ENCODE results near the gene HOXD3. TPM values are rescaled to one million over a fixed set of nuclear protein-coding genes. Genes with fewer than 3 reads are reported as not detected.

Gene HOXD3
- total RNA-seq, 2 experiments from 2014 or later: not detected

GRCh38 chr2:176188774-176189680 is 31.9 kb downstream of the HOXD3 start:
- Mint-ChIP-seq H3K27ac (no peak overlapping the region), H3K4me1 (peaks cover 10% of the 10 kb centered on the region), H3K36me3 (no peaks in the 10 kb centered on the region), H3K27me3 (peaks cover 85% of the 10 kb centered on the region), H3K9me3 (no peaks in the 10 kb centered on the region), H3K4me3 (peak overlapping the region; percentile 55)
- peak; percentile 31 for ATAC-seq (ENCODE audit: low read depth)
- POLR2A ChIA-PET: no interaction called here
- peak; percentile 54 for DNase-seq

- DNase-seq: no peak
- Mint-ChIP-seq H3K36me3 (no peaks in the 10 kb centered on the region), H3K27me3 (peaks cover 83% of the 10 kb centered on the region), H3K9me3 (no peaks in the 10 kb centered on the region), H3K4me1 (peaks cover 10% of the 10 kb centered on the region), H3K27ac (no peak overlapping the region), H3K4me3 (peak overlapping the region; percentile 55)
- POLR2A ChIA-PET: no interaction called here
- no peak for ATAC-seq (ENCODE audit: low read depth)
Observed at GRCh38 chr2:176189681-176190641, 32.9 kb downstream of the HOXD3 start.

GRCh38 chr2:176192351-176192750 is 35.2 kb downstream of the HOXD3 start:
- DNase-seq (no peak), ATAC-seq (ENCODE audit: low read depth) (no peak)
- POLR2A ChIA-PET: no interaction called here
- Mint-ChIP-seq H3K4me3 (no peak overlapping the region), H3K9me3 (no peaks in the 10 kb centered on the region), H3K36me3 (no peaks in the 10 kb centered on the region), H3K27me3 (peaks cover 75% of the 10 kb centered on the region), H3K4me1 (peaks cover 6% of the 10 kb centered on the region), H3K27ac (no peak overlapping the region)

GRCh38 chr2:176193048-176193447 is 35.9 kb downstream of the HOXD3 start:
- Mint-ChIP-seq H3K27me3 (peaks cover 71% of the 10 kb centered on the region), H3K9me3 (no peaks in the 10 kb centered on the region), H3K4me1 (no peaks in the 10 kb centered on the region), H3K4me3 (no peak overlapping the region), H3K36me3 (no peaks in the 10 kb centered on the region), H3K27ac (no peak overlapping the region)
- DNase-seq: no peak
- POLR2A ChIA-PET: no interaction called here
- no peak for ATAC-seq (ENCODE audit: low read depth)

- ATAC-seq (ENCODE audit: low read depth) (no peak), DNase-seq (no peak)
- Mint-ChIP-seq H3K36me3 (no peaks in the 10 kb centered on the region), H3K9me3 (no peaks in the 10 kb centered on the region), H3K27me3 (peaks cover 39% of the 10 kb centered on the region), H3K4me3 (no peak overlapping the region), H3K4me1 (no peaks in the 10 kb centered on the region), H3K27ac (no peak overlapping the region)
- POLR2A ChIA-PET: no interaction called here
Observed at GRCh38 chr2:176199902-176200301, 42.8 kb downstream of the HOXD3 start.

- Mint-ChIP-seq H3K9me3 (no peaks in the 10 kb centered on the region), H3K4me3 (no peak overlapping the region), H3K27ac (no peak overlapping the region), H3K27me3 (peaks cover 34% of the 10 kb centered on the region), H3K36me3 (no peaks in the 10 kb centered on the region), H3K4me1 (no peaks in the 10 kb centered on the region)
- ATAC-seq (ENCODE audit: low read depth): no peak
- POLR2A ChIA-PET: no interaction called here
- no peak for DNase-seq
Observed at GRCh38 chr2:176200971-176201370, 43.9 kb downstream of the HOXD3 start.

GRCh38 chr2:176202491-176202890 is 45.4 kb downstream of the HOXD3 start:
- DNase-seq (no peak), ATAC-seq (ENCODE audit: low read depth) (no peak)
- Mint-ChIP-seq H3K9me3 (no peaks in the 10 kb centered on the region), H3K27me3 (peaks cover 29% of the 10 kb centered on the region), H3K4me1 (no peaks in the 10 kb centered on the region), H3K4me3 (no peak overlapping the region), H3K27ac (no peak overlapping the region), H3K36me3 (no peaks in the 10 kb centered on the region)
- POLR2A ChIA-PET: no interaction called here

GRCh38 chr2:176205126-176205525 is 48.0 kb downstream of the HOXD3 start:
- Mint-ChIP-seq H3K9me3 (no peaks in the 10 kb centered on the region), H3K27ac (no peak overlapping the region), H3K36me3 (no peaks in the 10 kb centered on the region), H3K27me3 (peaks cover 15% of the 10 kb centered on the region), H3K4me3 (no peak overlapping the region), H3K4me1 (no peaks in the 10 kb centered on the region)
- POLR2A ChIA-PET: no interaction called here
- no peak for ATAC-seq (ENCODE audit: low read depth)
- no peak for DNase-seq

- Mint-ChIP-seq H3K4me1 (no peaks in the 10 kb centered on the region), H3K27ac (no peak overlapping the region), H3K4me3 (no peak overlapping the region), H3K9me3 (no peaks in the 10 kb centered on the region), H3K27me3 (peaks cover 19% of the 10 kb centered on the region), H3K36me3 (no peaks in the 10 kb centered on the region)
- POLR2A ChIA-PET: no interaction called here
- ATAC-seq (ENCODE audit: low read depth): no peak
- no peak for DNase-seq
Observed at GRCh38 chr2:176206136-176206535, 49.0 kb downstream of the HOXD3 start.

- H3K4me1 Mint-ChIP-seq: no peaks in the 10 kb centered on the region
- POLR2A ChIA-PET: no interaction called here
- no peak for DNase-seq
- no peak overlapping the region for H3K27ac Mint-ChIP-seq
- H3K36me3 Mint-ChIP-seq: no peaks in the 10 kb centered on the region
- peaks cover 23% of the 10 kb centered on the region for H3K27me3 Mint-ChIP-seq
- H3K4me3 Mint-ChIP-seq: no peak overlapping the region
- ATAC-seq (ENCODE audit: low read depth): no peak
- H3K9me3 Mint-ChIP-seq: no peaks in the 10 kb centered on the region
Observed at GRCh38 chr2:176206682-176207081, 49.6 kb downstream of the HOXD3 start.

GRCh38 chr2:176211110-176211509 is 54.0 kb downstream of the HOXD3 start:
- Mint-ChIP-seq H3K27ac (no peak overlapping the region), H3K4me1 (no peaks in the 10 kb centered on the region), H3K4me3 (no peak overlapping the region), H3K27me3 (peaks cover 15% of the 10 kb centered on the region), H3K9me3 (no peaks in the 10 kb centered on the region), H3K36me3 (no peaks in the 10 kb centered on the region)
- POLR2A ChIA-PET: no interaction called here
- DNase-seq (no peak), ATAC-seq (ENCODE audit: low read depth) (no peak)

GRCh38 chr2:176212276-176212675 is 55.2 kb downstream of the HOXD3 start:
- H3K27me3 Mint-ChIP-seq: peaks cover 13% of the 10 kb centered on the region
- DNase-seq (no peak), ATAC-seq (ENCODE audit: low read depth) (no peak)
- no peak overlapping the region for H3K4me3 Mint-ChIP-seq
- no peaks in the 10 kb centered on the region for H3K4me1 Mint-ChIP-seq
- H3K9me3 Mint-ChIP-seq: no peaks in the 10 kb centered on the region
- no peak overlapping the region for H3K27ac Mint-ChIP-seq
- POLR2A ChIA-PET: no interaction called here
- H3K36me3 Mint-ChIP-seq: no peaks in the 10 kb centered on the region

- DNase-seq (no peak), ATAC-seq (ENCODE audit: low read depth) (no peak)
- no peaks in the 10 kb centered on the region for H3K36me3 Mint-ChIP-seq
- no peaks in the 10 kb centered on the region for H3K9me3 Mint-ChIP-seq
- H3K27ac Mint-ChIP-seq: no peak overlapping the region
- peaks cover 13% of the 10 kb centered on the region for H3K27me3 Mint-ChIP-seq
- H3K4me3 Mint-ChIP-seq: no peak overlapping the region
- H3K4me1 Mint-ChIP-seq: no peaks in the 10 kb centered on the region
- POLR2A ChIA-PET: no interaction called here
Observed at GRCh38 chr2:176213406-176213805, 56.3 kb downstream of the HOXD3 start.
